ENCODE measurements around the gene TMEM164.
A peak's percentile ranks its signal among the peaks of the same experiment; 100 is the strongest.

TMEM164 gene

DNA sequence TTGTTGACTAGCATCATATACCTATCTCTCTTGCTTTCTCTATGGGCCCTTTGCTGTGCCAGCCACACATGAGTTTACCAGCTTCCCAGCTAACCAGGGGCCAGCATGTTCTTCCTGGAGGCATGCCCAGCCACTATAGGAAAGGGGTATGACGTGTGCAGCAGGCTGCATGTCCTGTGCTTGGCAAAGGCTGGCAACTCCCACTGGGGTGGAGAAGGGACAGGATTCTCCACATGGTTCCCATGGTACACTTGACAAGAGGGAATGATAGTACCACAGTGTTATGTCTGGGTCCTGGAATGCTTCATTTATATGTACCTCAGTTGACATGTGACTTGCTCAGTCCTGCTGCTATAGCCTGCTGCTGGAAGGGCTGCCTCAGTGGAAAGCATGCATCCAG lies 78.8 kb downstream of the TMEM164 start:
- DNase-seq: no peak

DNA sequence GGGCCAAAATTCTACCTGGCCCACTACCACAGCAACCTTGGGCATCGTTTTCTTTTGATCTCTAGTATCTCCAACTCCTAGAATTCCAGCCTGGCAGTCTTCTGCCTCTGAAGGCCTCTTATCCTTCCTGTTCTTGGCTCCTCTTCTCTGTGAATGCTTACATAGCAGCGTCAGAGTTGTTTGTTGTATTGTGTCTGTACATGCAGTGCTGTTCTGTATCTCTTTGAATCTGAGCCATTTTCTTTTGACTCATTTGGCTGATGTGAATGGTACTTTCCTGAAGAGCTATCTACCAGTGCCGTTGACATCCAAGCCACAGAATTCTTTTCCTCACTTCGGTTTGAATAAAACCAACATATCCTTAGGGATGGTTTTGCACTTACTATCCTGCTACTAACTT lies 79.2 kb downstream of the TMEM164 start:
- no peak for DNase-seq

DNA sequence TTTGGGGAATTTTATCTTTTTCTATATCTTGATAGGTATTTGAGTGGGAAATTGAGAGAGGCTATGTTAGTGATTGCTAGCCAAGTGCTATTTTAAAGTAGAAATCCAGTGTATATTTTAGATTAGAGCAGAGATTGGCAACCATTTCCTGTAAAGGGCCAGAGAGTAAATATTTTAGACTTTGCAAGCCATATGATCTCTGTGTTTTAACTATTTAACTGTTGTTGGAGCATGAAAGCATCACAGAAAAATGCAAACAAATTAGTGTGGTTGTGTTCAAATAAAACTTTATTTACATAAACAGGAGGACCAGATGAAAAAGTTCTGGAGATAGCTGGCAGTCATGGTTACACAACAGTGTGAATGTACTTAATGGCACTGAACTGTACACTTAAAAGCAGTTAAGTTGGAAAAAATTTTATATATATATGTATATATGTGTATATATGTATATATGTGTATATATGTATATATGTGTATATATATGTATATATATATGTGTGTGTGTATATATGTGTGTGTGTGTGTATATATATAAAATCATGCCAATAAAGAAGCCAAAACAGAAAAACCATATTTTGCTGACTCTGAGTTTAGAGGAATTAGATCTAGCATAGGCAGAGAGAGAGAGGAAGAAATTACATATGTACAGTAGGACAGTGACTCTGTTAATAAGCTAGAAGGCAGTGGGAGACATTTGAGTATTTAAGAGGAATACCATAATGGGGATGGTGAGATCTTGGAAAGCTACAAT lies 83.4 kb downstream of the TMEM164 start:
- DNase-seq: no peak

DNA sequence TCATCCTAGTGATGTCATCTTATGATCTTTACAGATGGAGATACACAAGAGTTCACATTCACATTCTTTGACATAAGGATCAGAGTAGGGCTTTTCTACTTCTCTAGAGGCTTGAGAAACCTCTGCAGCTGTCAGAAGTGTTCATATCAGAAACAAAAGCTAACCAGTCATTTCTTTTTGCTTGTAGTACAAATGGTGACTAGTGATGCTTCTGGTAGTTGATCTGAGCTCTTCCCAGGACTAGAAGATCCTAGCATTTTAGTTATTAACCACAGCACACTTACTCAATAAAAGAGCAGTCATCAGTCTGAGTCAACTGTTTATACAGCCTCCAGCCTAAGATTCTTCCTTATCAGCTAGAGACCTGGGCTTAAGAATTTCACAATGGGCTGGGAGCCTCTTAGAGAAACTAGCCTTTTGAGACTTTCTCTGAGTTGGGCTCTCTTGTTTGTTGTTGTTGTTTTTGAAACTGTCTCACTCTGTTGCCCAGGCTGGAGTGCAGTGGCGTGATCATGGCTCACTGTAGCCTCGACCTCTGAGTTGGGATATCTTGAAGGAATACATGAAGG lies 84.1 kb downstream of the TMEM164 start:
- DNase-seq: peak; percentile 41 to 81 (median 67)

DNA sequence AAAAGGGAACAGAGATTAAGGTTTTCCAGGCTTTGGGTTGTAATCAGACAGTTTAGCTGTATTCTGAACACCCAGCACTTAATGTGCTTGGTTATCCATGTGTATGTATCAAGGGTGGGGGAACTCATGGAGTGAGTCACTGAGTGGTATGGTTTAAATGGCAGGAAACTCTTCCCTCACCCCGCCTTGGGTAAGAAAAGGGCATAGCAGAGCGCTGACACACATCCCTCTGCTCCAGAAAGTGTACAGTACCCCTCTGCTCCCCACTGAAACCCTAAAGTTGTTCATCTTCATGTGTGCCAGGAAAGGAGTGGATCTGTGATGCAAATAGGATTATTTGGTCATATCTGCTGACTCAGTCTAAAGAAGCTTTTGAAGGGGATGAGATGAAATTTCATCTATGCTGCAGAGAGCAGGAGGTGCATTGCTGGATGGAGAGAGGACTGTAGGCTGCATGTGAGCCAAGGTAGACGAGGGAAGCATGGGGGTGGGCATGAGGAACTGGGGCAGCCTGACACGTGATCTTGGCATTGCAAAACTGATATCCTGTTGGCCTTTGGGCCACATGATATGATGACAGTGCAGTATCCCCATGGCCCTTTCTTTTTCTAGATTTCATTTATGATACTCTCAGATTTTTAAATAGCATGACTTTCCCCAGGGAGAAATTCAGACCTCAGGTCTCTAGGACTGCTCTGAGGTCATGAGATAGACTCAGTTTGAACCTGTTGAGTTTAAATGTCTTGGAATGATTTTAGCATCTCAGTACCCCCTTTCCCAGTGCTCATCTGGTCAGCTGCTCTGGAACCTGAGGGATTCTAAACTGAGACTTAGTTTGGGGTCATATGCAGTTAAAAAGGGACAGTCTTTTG lies 84.8 kb downstream of the TMEM164 start:
- peak; percentile 63 to 80 (median 78) for DNase-seq

DNA sequence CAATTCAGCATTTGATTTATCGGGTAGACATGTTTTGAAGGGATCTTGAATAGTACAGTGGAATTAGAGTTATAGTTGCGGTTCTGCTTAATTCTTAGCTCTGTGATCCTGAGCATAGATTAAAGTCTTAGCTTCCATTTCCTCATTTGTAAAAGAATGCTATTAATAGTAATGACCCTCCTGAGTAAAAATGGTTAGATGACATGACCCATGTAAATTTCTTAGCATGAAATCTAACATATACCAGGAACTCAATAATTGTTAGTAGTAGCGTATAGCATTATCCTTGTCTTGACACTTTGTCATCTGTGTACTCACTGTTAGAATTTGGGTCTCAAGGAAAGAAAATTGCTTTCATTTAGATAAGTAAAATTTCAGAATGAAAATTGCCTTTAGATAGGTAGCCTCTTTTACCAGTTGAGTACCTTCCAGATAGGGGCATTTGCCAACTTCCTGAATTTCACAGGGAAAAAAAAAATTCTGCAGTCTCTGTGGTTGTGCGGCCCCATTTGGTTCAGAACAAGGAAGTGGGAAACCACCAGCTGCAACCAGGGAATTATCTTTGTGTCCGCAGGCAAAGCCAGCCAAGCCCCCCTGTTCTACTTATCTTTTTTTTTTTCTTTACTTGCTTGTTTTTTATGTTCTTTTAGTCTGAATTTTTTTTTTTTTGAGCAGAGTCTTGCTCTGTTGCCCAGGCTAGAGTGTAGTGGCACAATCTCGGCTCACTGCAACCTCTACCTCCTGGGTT lies 86.9 kb downstream of the TMEM164 start:
- peak; percentile 52 to 75 (median 72) for DNase-seq

DNA sequence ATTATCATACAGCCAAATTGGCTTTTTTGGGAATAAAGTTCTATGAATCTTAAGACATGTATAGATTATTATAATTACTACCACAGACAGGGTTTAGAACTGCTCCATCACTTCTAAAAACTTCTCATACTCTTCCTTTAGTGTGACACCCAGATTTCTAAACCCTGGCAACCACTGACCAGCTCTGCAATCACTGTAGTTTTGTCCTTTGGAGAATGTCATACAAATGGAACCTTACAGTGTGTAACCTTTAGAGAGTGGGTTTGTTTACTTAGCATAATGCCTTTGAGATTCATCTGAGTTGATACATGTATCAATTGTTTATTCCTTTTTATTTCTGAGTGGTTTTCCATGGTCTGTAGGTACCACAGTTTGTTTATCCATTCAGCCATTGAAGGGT lies 95.0 kb downstream of the TMEM164 start:
- DNase-seq: no peak

DNA sequence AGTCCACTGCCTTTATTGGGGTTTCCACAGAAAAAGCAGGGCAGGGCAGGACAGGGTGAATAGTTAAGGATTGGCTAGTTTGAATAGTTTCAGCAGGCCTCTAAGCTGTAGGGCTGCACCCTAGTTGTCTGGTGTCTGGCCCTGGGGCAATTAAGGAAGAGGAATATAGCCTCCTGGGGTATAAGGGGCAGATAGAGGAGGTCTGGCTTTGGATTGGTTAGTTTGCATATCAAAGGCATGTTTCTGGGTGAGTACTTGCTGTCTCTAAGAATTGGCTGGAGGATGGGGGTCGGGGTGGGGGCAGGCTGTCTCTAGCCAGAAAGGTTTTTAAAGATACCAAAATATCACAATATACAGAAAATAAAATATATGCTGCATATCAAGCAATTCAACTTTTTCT lies 100.4 kb downstream of the TMEM164 start:
- no peak for DNase-seq

DNA sequence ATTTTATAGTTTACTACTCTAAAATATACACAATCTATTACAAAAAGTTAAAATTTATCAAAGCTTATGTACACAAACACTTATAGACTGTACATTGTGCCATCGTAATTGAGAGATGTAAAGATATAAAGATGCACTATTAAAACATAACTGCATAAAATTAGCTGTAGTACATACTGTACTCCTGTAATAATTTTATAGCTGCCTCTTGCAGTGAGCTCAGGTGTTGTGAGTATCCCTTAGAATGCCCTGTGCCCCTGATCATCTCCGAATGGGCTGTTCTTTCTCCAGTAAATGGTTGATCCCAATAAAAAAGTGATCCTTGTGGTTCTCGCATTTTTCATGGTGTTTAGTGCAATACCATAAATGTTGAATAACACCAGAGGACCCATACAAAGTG lies 101.2 kb downstream of the TMEM164 start:
- DNase-seq: no peak

DNA sequence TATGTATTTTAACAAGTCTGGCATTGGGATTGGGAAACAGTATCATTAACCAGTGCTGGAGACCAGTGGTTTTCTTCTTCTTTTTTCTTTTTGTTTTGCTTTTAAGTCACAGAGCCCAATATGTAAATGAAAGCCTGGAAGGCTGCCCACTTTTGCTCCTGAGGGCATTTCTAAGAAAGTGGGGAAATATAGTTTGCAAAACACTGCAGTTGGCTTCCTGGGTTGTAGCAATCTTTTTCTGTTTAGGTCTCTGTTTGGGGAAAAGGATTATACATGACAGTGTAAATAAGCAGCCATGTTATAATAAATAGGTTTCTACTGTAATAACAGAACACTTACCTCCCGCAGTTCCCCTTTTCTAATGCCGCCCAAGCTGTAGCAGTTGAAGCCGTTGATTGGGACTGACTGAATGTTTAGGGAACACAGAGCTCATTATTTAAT lies 105.5 kb downstream of the TMEM164 start:
- DNase-seq: peak; percentile 62 to 76 (median 66)

DNA sequence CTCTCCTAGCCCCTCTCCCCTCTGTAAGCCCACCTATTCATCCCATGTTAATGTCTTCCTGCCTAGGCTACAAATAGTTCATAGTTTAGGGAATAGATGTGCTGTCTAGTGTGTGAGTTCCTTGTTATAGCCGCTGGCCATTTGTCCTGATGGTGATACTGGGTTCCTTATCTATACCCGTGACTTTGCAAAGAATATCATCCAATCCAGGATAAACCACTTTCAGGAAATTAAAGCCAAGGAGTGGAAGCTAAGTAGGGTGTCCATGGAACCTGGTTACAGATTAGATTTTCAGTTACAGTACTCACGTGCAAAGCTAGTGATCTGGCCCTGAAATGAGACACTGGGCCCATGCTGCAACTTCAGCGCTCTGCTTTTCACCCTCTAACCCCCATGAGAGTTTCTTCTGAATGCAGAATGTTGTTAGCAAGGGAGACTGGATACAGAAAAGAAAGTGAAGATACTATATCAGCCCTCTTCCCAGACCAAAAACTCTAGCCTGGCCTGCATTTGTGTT lies 111.4 kb downstream of the TMEM164 start:
- no peak for DNase-seq

DNA sequence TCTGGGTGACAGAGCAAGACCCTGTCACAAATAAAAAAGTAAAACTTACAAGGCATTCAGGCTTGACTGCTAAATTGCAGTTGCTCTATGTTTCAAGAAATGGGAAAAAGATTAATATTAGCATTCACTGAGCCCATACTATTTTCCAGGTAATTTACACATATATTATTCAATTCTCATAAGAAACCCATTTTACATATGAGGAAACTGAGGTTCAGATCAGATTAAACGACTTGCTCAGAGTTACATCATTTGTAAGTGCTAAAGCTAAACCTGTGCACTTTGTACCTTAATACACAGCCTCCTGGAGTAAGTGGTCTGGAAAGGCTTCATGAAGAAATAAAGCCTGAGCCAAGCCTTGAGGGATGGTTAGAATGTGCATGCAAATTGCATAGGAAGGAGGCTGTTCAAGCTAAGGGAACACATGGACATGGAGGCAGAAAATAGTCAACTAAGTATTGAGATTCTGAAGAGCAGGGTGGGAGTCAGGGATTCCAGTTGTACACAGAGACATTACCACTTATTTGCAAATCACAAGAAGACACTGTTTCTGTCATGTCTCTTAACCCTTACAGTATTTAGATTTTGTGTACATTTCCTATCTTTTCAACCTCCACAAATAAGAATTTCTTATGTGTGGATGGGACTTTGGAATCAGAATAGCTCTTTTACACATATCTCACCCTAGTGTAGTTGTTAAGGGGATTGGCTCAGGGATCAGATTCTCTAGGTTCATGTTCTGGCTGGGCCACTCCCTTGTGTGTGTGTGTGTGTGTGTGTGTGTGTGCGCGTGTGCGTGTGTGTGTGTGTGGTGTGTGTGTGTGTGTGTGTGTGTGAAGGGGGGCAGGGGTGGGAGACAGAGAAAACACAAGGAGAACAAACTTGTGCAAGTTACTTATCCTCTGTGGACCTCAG lies 113.4 kb downstream of the TMEM164 start:
- DNase-seq: no peak

DNA sequence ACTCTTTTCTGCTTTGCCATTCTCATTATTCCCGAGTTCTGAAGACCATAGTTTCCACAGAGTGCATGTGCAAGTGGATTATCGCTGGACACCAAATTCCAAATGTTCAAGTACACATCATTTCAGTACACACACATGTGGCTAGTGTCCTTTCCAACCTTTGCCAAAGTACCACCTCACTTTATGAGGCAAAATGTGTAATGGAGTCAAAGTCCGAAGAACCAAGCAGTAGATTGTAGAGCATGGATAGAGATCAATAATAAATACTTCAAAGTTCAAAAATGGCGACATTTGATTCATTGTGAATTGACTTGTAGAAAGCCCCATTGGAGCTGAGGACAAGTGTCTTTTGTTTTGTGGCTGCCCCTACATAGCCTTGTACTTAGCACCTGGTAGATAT lies 115.6 kb downstream of the TMEM164 start:
- DNase-seq: no peak

DNA sequence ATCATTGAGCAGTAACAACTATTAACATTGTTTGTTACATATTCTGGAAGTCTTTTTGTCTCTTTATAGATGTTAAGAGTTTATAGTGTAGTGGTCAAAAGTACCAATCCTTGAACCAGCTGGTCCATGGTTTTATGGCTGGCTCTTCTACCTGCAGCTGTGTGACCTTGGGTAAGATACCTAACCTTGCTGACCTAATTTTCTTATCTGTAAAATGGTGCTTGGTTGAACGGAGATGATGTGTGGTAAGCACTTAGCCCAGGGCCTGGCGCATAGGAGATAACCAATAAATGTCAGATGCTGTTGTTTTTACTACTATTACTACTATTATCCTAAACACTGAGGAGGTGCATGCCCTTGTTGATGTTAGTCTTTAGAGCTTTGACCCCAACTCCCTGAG lies 116.6 kb downstream of the TMEM164 start:
- no peak for DNase-seq

DNA sequence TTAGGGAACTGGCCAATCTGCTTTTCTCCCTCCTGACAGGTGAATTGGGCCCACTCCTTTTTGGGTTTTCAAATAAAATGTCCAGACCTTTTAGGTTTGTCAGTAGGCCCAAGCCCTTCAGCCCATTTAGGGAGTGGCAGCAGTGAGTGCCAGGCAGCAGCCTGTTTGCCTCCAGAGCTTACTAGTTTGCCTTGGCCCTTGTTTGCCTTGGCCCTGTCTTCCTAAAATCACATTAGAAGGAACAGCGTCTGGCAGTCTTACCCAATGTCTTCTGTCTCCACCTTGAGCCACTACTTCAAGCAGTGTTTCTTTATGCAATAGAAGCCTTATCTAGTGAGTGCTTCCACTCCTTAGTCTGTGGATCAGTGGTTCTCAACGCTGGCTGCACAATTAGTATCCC lies 117.1 kb downstream of the TMEM164 start:
- no peak for DNase-seq

DNA sequence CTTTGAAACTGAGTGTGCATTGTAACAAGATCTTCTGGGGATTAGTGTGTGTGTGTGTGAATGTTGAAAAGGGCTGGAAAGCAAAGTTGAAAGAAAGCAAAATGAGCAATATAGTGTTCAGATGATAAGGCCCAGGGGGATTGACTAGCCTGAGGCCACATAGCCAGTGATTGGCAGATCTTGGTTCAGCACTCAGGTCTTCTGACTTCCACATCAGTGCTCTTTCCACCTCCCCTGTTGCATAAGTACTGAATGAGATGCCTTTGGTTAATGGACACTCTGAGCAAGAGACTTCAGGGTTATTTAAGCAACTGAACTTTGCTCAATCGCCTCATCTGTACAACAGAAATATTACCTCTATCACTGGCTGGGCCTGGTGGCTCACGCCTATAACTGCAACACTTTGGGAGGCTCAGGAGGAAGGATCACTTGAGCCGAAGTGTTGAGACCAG lies 120.4 kb downstream of the TMEM164 start:
- peak in 1 of 4 experiments; percentile 12 for DNase-seq

DNA sequence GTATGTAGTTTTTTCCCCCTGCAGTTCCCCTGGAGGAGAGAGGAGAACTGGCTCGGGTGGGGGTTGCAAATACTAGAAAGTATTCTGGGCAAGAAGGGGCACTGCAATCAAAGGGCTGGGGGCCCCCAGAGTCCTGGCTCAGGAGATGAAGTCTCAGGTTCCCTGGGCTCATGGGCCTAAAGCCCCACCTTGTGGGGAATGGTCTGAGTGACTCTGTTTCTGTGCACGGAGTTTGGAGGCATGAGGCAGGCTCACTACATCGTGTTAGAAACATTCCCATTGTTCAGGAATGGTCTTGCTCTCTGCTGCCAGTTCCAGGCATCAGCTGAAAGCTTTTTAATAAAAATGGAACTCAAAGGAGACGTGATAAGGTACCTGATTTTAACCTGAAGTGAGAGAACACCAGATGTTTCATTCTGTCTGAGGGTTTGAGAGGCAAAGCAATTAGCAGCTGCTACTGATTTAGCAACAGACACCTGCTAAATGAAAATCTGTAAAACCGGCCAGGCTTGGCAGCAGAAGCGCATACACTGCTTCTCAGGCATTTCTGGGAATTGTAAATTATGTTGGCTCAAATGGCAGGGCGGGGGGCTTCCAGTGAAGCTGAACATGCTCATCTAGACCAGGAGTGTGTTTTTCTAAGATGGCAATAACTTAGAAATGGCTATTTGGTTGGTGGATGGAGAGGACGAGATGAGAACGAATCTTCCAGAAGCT lies 122.7 kb downstream of the TMEM164 start:
- no peak for DNase-seq

DNA sequence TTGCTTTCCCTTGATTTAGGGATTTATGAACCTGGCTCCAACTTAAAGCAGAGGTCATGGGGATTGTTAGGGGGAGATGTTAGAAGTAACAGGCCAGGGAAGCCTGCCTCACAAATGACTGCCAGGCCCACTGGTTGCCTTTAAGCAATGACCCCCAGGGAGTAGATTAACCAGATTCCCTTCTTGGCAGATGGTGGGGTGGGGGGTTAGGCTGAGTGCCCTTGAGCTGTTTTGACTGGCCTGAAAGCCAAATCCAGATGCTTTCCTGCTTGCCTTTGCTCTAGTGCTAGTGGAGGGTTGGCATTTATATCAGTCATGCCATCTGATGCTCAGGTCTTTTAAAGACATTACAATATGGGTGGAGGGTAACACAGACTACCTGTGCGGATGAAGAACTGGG lies 128.1 kb downstream of the TMEM164 start:
- no peak for DNase-seq

DNA sequence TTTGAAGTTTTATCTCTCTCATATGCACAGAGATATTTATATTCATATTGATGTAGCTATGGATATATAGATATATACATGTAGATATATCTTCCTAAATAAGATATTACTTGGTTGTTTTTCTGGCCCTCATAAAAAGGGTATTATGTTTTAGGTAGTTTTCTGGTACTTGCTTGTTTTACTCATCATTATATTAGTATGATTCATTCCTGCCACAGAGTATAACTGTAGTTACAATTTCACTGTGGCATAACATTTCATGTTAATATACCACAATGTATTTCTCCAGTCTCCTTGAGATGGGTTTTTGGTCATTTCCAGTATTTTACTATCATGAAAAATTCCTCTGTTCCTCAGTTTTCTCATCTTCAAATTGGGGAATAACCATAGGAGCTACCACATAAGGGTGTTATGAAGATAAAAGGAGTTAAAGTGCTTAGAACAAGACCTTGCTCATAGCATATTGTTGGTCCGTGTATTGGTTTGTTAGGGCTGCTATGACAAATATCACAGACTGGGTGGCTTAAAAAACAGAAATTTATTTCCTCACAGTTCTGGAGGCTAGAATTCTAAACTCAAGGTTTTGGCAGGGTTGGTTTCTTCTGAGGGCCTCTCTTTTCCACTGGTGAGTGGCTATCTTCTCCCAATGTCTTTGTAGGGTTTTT lies 129.7 kb downstream of the TMEM164 start:
- DNase-seq: no peak

DNA sequence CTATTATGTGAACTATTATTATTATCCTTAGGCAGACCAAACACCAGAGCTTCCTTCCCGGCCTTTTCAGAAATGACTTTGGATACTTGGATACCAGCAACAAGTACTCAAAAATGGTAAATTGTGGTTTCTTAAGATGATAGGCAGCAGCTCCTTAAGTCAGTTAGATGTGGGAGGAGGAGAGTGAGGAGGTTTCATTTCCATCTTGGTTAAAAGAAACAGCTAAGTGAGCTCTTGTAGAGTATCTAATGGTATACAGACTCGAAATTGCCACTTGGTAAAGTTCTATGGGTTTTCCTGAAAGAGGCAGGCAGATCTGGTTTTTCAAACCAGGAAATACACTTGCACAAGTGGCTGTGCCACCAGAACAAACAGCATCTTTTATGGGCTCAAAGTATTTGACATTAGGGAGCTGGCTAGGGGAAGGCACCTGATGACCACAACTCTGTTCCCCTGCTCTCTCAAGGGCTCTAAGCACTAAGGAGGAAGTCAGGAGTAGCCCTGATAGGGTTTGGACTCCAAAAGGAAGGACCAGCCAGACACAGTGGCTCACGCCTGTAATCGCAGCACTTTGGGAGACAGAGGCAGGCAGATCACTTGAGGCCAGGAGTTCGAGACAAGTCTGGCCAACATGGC lies 130.9 kb downstream of the TMEM164 start:
- no peak for DNase-seq
